Cerebellar nuclear complex (tissue), 1 donor: ENCODE measurements around the gene TMEM190.
"Not testable (repeated sequence)": the region's sequence is repeated elsewhere in the genome, so short reads cannot be mapped to it uniquely, and the experiment has no call there.

Experiments used
- DNase-seq, 2 experiments: peaks; one replicate each; lab custom pipeline; 2025; lab: John Stamatoyannopoulos, UW

Gene TMEM190

GRCh38 chr19:55391702-55392615, 15.3 kb downstream of the TMEM190 start:
- DNase-seq = no peak

- no peak for DNase-seq
These were observed 16.5 kb downstream of the TMEM190 start for GRCh38 chr19:55392820-55393761.

- no peak for DNase-seq
These were observed 21.7 kb downstream of the TMEM190 start for GRCh38 chr19:55398200-55398925.

- DNase-seq = no peak
These were observed 23.9 kb downstream of the TMEM190 start for GRCh38 chr19:55400281-55401087.

- DNase-seq = not testable (repeated sequence)
These were observed 24.8 kb downstream of the TMEM190 start for GRCh38 chr19:55401390-55401789.

GRCh38 chr19:55402509-55402908, 25.9 kb downstream of the TMEM190 start:
- no peak for DNase-seq

GRCh38 chr19:55405638-55406037, 29.0 kb downstream of the TMEM190 start:
- DNase-seq = no peak

GRCh38 chr19:55406091-55406825, 29.6 kb downstream of the TMEM190 start:
- DNase-seq = no peak

- no peak for DNase-seq
These were observed 30.4 kb downstream of the TMEM190 start for GRCh38 chr19:55406826-55407549.

- not testable (repeated sequence) for DNase-seq
These were observed 30.8 kb downstream of the TMEM190 start, which contains the start of gene UBE2S for GRCh38 chr19:55407550-55407799. Gene UBE2S (minus strand): TSS chr19:55407788. CDS start chr19:55407589, 199 bp downstream.

GRCh38 chr19:55407800-55408532, 31.3 kb downstream of the TMEM190 start:
- peak; percentile 94 to 97 for DNase-seq

GRCh38 chr19:55408533-55408872, 31.9 kb downstream of the TMEM190 start:
- DNase-seq = no peak

GRCh38 chr19:55409179-55409578, 32.6 kb downstream of the TMEM190 start:
- DNase-seq = not testable (repeated sequence)

GRCh38 chr19:55410168-55410567, 33.5 kb downstream of the TMEM190 start:
- DNase-seq = no peak

- DNase-seq = no peak
These were observed 41.6 kb downstream of the TMEM190 start for GRCh38 chr19:55418185-55418584.

- DNase-seq = no peak
These were observed 42.5 kb downstream of the TMEM190 start for GRCh38 chr19:55419103-55419502.

GRCh38 chr19:55419624-55420236, 43.1 kb downstream of the TMEM190 start:
- no peak for DNase-seq

- DNase-seq = not testable (repeated sequence)
These were observed 44.7 kb downstream of the TMEM190 start for GRCh38 chr19:55421281-55421680.
